ENCODE data around the gene SPTLC3. TPM values are rescaled to one million over a fixed set of nuclear protein-coding genes. Genes with fewer than 3 reads are reported as not detected.

Gene SPTLC3
- total RNA-seq, 4 donors from 2014 or later = 15.9 to 21.9 (median 18.7) TPM

GRCh38 chr20:12970372-12970821, 38.4 kb upstream of the SPTLC3 start:
- DNase-seq = no peak
- Histone ChIP-seq H3K27ac (no peak overlapping the region), H3K4me3 (no peak overlapping the region), H3K36me3 (no peaks in the 10 kb centered on the region), H3K27me3 (no peaks in the 10 kb centered on the region), H3K4me1 (no peaks in the 10 kb centered on the region), H3K9me3 (no peaks in the 10 kb centered on the region)
- TF ChIP-seq POLR2A (IDR thresholded peaks at IDR 0.05) (no peak), CTCF (IDR thresholded peaks at IDR 0.05) (peak in 5 of 6 experiments; percentile 11 to 84 (median 74))

DNA sequence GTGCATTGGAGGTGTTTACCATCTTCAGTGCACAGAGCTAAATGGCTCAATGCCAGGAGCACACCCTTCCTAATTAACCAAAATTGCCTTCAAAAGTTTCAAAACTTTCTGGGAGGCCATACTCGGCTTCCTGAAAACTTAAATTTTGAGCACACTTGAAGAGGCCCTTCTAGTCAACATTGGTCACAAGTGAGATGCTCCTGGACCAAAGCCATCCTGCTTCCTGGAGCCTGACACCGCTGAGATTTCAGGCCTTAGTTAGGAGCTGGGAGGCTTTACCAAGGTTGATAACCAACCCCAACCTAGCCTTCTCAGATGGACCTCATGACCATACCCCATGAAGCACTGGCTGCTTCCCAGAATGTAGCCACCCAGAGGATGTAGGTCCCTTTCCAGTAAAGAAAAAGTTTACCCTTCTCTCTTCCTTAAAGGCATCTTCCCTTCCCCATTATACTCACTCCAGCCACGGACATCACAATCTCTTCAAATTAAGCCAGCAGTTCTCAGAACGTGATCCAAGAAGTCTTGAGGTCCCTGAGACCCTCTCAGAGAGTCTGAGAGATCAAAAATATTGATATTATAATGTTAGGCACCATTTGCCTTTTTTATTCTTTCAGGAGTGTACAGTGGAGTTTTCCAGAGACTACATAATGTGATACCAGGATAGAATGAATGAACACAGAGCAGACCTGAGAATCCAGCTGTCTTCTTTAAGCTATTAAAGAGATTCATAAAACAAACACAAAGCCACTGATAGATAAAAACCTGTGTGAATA, 32.8 kb upstream of the SPTLC3 start:
- Histone ChIP-seq H3K27ac (no peak overlapping the region), H3K4me3 (no peak overlapping the region), H3K4me1 (peaks cover 0 to 6% (median 0%) of the 10 kb centered on the region in 4 donors), H3K9me3 (no peaks in the 10 kb centered on the region), H3K36me3 (no peaks in the 10 kb centered on the region), H3K27me3 (no peaks in the 10 kb centered on the region)
- DNase-seq = no peak
- TF ChIP-seq CTCF (IDR thresholded peaks at IDR 0.05) = no peak
- TF ChIP-seq POLR2A (IDR thresholded peaks at IDR 0.05) = no peak

DNA sequence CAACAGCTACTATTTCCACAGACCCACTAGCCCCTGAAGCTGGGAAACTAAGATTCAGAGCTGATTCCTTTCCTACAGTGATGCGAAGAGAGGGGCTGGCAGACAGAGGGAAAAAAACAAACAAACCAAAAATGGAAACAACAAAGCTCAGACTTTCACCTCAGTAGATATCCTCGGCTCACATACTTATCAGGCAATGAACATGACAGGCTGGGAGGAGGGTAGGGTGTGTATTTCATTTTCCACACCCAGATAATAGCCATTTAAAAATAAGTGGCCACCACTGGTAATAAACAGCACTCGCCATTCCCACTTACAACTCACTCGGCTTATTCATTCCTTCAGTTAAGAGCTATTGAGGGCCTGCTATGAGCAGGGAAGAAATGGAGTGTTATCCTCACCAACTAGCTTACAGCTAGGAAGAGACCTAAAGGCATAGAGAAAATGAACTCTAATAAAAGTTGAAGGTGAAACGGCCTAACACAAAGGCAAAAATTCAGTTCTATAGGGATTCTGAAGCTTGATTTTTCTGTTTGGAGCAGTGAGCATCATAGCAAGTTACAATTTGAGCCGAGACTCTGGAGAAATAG, 32.0 kb upstream of the SPTLC3 start:
- no peaks in the 10 kb centered on the region for H3K36me3 ChIP-seq
- no peak overlapping the region for H3K27ac ChIP-seq
- no peaks in the 10 kb centered on the region for H3K9me3 ChIP-seq
- H3K27me3 ChIP-seq = no peaks in the 10 kb centered on the region
- TF ChIP-seq CTCF (IDR thresholded peaks at IDR 0.05) = peak in 1 of 6 experiments; percentile 2
- TF ChIP-seq POLR2A (IDR thresholded peaks at IDR 0.05) = no peak
- H3K4me3 ChIP-seq = no peak overlapping the region
- DNase-seq = no peak
- peaks cover 0 to 6% (median 0%) of the 10 kb centered on the region in 4 donors for H3K4me1 ChIP-seq

DNA sequence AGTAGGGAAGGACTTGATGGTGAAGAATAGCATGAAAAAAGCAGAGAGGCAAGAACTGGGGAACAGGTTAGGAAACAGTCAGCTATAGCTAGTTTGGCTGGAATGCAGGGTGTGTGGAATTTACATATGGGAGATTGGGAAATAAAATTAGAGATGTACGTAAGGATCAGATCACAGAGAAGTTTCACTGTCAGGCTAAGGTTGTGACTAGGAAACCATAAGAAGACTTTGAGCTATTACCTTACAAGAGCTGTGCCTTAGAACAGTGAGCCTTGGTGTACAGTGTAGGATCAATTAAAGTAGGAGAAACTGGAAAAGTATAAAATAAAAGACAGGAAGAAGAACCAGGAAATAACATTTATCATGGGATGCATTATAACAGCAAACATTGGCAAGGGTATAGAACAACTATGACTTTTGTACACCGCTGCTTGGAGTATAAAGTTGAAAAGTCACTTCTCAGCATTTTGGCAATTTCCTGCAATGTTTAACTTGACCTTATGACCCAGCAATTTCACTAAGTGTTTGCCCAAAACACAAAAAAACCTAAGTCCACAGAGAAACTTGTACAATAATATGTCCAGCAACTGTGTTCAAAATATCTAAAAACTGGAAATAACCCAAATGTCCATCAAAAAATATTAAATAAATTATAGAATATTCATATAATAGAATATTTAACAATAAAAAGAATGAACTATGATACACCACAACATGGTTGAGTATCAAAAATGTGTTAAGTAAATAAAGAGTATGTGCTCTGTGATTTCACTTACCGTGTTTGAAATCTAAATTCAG, 31.2 kb upstream of the SPTLC3 start:
- DNase-seq = no peak
- Histone ChIP-seq H3K36me3 (no peaks in the 10 kb centered on the region), H3K4me1 (peaks cover 0 to 6% (median 0%) of the 10 kb centered on the region in 4 donors), H3K27ac (no peak overlapping the region), H3K4me3 (no peak overlapping the region), H3K9me3 (no peaks in the 10 kb centered on the region), H3K27me3 (no peaks in the 10 kb centered on the region)
- TF ChIP-seq CTCF (IDR thresholded peaks at IDR 0.05) (no peak), POLR2A (IDR thresholded peaks at IDR 0.05) (no peak)

- Histone ChIP-seq H3K4me1 (peaks cover 0 to 6% (median 0%) of the 10 kb centered on the region in 4 donors), H3K9me3 (no peaks in the 10 kb centered on the region), H3K36me3 (no peaks in the 10 kb centered on the region), H3K4me3 (no peak overlapping the region), H3K27me3 (no peaks in the 10 kb centered on the region), H3K27ac (no peak overlapping the region)
- no peak for TF ChIP-seq CTCF (IDR thresholded peaks at IDR 0.05)
- DNase-seq = no peak
Observed at GRCh38 chr20:12978126-12978394, 30.7 kb upstream of the SPTLC3 start.

Measured in Peyer's patch (tissue), 4 donors.